ENCODE measurements around the gene CD8B2. TPM values are rescaled to one million over a fixed set of nuclear protein-coding genes. Genes with fewer than 3 reads are reported as not detected.

The CD8B2 gene
- total and polyA plus RNA-seq, 2 of the 13 experiments (the other 11 are each of a cell fraction or from before 2014, with no cell fraction given) = not detected

DNA sequence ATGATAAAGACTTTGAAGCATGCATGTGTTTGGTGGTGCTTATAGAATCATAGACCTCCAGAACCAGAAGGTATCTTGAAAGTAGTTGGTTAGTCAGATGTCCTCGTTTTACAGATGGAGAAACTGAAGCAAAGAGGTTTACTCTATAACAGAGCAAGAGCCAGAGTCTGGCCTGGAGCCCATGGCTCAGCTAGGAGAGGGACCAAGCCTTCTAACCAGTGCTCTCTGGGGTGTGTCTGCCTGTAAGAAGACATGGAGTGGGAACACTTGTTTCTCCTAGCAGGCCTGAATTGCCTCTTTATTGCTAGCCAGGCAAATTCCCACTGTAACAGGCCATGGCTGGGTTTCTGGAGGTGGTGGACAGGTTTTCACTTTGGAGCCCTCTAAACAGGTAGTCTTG, 67.9 kb downstream of the CD8B2 start:
- ATAC-seq = no peak
- H3K27me3 ChIP-seq (ENCODE audit: control insufficient read depth in 1 of 2, insufficient read depth in 2 of 2, low read length in 2 of 2) = no peaks in the 10 kb centered on the region; a peak in 1 of 5 replicates

More for the DNA sequence above, 67.9 kb downstream of the CD8B2 start:
- Histone ChIP-seq H3K9me3 (ENCODE audit: low read length) (no peaks in the 10 kb centered on the region), H4K20me1 (ENCODE audit: insufficient read depth, low read length) (no peaks in the 10 kb centered on the region), H3K4me3 (replicated peaks in 1 of 3; ENCODE audit: insufficient read depth in 1 of 3, low read depth in 2 of 3, low read length in 3 of 3) (no peak overlapping the region), H3K36me3 (replicated peaks in 1 of 2; ENCODE audit: control insufficient read depth in 1 of 2, insufficient read depth in 2 of 2, low read length in 2 of 2) (no peaks in the 10 kb centered on the region), H3K79me2 (ENCODE audit: insufficient read depth, low read length) (no peaks in the 10 kb centered on the region), H3K27ac (ENCODE audit: extremely low read length, insufficient read depth, low read length) (no peak overlapping the region), H3K9ac (ENCODE audit: insufficient read depth, low read depth, low read length) (no peak overlapping the region), H2AFZ (ENCODE audit: low read length) (no peak overlapping the region), H3K4me2 (ENCODE audit: low read depth, low read length) (no peak overlapping the region), H3K4me1 (ENCODE audit: insufficient read depth, low read length) (peaks cover 16% of the 10 kb centered on the region)
- in situ Hi-C loops (cut with HindIII; ENCODE audit: extremely low pct_ligation_motif_present, low pct_unique_long_range_greater_than_20kb) (no loop called here), intact Hi-C loops (cut with micrococcal nuclease; ENCODE audit: unreplicated experiment) (no loop called here)
- ChIA-PET POLR2A (no interaction called here), CTCF (ENCODE audit: low intra/inter-chr PET ratio, low total read pairs) (no interaction called here)
- FAIRE-seq = no peak
- BruUV-seq (replicated peaks) = no TSS peak
- DNase-seq (ENCODE audit: low spot score) = no peak
- TF ChIP-seq HOXD1 (CRISPR knock-in tag; IDR thresholded peaks at IDR 0.05) (no peak), MYNN (CRISPR knock-in tag; IDR thresholded peaks at IDR 0.05; ENCODE audit: low read depth) (no peak), ZNF766 (CRISPR knock-in tag; IDR thresholded peaks at IDR 0.05; ENCODE audit: borderline replicate concordance) (no peak), TGIF2 (CRISPR knock-in tag; IDR thresholded peaks at IDR 0.05) (no peak), NFATC3 (CRISPR knock-in tag; IDR thresholded peaks at IDR 0.05) (no peak), MED1 (CRISPR knock-in tag; IDR thresholded peaks at IDR 0.05) (no peak), KLF16 (CRISPR knock-in tag; IDR thresholded peaks at IDR 0.05) (no peak), GLI4 (CRISPR knock-in tag; IDR thresholded peaks at IDR 0.05; ENCODE audit: borderline replicate concordance) (no peak), ZNF235 (CRISPR knock-in tag; IDR thresholded peaks at IDR 0.05; ENCODE audit: borderline replicate concordance) (no peak)
- TF ChIP-seq, protein P1, sequence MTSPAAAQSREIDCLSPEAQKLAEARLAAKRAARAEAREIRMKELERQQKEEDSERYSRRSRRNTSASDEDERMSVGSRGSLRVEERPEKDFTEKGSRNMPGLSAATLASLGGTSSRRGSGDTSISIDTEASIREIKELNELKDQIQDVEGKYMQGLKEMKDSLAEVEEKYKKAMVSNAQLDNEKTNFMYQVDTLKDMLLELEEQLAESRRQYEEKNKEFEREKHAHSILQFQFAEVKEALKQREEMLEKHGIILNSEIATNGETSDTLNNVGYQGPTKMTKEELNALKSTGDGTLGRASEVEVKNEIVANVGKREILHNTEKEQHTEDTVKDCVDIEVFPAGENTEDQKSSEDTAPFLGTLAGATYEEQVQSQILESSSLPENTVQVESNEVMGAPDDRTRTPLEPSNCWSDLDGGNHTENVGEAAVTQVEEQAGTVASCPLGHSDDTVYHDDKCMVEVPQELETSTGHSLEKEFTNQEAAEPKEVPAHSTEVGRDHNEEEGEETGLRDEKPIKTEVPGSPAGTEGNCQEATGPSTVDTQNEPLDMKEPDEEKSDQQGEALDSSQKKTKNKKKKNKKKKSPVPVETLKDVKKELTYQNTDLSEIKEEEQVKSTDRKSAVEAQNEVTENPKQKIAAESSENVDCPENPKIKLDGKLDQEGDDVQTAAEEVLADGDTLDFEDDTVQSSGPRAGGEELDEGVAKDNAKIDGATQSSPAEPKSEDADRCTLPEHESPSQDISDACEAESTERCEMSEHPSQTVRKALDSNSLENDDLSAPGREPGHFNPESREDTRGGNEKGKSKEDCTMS (CRISPR knock-in tag; conservative IDR thresholded peaks at IDR 0.05) = no peak
- TF ChIP-seq, protein P2, sequence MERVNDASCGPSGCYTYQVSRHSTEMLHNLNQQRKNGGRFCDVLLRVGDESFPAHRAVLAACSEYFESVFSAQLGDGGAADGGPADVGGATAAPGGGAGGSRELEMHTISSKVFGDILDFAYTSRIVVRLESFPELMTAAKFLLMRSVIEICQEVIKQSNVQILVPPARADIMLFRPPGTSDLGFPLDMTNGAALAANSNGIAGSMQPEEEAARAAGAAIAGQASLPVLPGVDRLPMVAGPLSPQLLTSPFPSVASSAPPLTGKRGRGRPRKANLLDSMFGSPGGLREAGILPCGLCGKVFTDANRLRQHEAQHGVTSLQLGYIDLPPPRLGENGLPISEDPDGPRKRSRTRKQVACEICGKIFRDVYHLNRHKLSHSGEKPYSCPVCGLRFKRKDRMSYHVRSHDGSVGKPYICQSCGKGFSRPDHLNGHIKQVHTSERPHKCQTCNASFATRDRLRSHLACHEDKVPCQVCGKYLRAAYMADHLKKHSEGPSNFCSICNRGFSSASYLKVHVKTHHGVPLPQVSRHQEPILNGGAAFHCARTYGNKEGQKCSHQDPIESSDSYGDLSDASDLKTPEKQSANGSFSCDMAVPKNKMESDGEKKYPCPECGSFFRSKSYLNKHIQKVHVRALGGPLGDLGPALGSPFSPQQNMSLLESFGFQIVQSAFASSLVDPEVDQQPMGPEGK (CRISPR knock-in tag; IDR thresholded peaks at IDR 0.05) = no peak
- TF ChIP-seq, protein P3, sequence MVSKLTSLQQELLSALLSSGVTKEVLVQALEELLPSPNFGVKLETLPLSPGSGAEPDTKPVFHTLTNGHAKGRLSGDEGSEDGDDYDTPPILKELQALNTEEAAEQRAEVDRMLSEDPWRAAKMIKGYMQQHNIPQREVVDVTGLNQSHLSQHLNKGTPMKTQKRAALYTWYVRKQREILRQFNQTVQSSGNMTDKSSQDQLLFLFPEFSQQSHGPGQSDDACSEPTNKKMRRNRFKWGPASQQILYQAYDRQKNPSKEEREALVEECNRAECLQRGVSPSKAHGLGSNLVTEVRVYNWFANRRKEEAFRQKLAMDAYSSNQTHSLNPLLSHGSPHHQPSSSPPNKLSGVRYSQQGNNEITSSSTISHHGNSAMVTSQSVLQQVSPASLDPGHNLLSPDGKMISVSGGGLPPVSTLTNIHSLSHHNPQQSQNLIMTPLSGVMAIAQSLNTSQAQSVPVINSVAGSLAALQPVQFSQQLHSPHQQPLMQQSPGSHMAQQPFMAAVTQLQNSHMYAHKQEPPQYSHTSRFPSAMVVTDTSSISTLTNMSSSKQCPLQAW (CRISPR knock-in tag; IDR thresholded peaks at IDR 0.05) = no peak
- TF ChIP-seq, protein P4, sequence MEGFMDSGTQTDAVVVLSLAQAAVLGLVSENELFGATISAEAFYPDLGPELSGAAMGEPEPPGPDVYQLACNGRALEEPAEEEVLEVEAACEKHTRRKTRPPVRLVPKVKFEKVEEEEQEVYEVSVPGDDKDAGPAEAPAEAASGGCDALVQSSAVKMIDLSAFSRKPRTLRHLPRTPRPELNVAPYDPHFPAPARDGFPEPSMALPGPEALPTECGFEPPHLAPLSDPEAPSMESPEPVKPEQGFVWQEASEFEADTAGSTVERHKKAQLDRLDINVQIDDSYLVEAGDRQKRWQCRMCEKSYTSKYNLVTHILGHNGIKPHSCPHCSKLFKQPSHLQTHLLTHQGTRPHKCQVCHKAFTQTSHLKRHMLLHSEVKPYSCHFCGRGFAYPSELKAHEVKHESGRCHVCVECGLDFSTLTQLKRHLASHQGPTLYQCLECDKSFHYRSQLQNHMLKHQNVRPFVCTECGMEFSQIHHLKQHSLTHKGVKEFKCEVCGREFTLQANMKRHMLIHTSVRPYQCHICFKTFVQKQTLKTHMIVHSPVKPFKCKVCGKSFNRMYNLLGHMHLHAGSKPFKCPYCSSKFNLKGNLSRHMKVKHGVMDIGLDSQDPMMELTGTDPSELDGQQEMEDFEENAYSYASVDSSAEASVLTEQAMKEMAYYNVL (CRISPR knock-in tag; IDR thresholded peaks at IDR 0.05; ENCODE audit: borderline replicate concordance) = no peak
- TF ChIP-seq, protein P5, sequence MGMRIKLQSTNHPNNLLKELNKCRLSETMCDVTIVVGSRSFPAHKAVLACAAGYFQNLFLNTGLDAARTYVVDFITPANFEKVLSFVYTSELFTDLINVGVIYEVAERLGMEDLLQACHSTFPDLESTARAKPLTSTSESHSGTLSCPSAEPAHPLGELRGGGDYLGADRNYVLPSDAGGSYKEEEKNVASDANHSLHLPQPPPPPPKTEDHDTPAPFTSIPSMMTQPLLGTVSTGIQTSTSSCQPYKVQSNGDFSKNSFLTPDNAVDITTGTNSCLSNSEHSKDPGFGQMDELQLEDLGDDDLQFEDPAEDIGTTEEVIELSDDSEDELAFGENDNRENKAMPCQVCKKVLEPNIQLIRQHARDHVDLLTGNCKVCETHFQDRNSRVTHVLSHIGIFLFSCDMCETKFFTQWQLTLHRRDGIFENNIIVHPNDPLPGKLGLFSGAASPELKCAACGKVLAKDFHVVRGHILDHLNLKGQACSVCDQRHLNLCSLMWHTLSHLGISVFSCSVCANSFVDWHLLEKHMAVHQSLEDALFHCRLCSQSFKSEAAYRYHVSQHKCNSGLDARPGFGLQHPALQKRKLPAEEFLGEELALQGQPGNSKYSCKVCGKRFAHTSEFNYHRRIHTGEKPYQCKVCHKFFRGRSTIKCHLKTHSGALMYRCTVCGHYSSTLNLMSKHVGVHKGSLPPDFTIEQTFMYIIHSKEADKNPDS (CRISPR knock-in tag; IDR thresholded peaks at IDR 0.05) = no peak
- WGBS (ENCODE audit: low lambda C conversion rate) = 0% methylated on average over 1 of the region's 1 CpG
